ENCODE results near the gene FSTL4. TPM values are rescaled to one million over a fixed set of nuclear protein-coding genes. Genes with fewer than 3 reads are reported as not detected.

Gene FSTL4
- total and polyA plus RNA-seq, 2 experiments from 2014 or later = 1.4 to 2.8 TPM

GRCh38 chr5:133470841-133471240 is 141.5 kb downstream of the FSTL4 start:
- ATAC-seq = no peak
- no peaks in the 10 kb centered on the region for H4K20me1 ChIP-seq (replicated peaks; ENCODE audit: insufficient read depth)

GRCh38 chr5:133469846-133470245 is 142.5 kb downstream of the FSTL4 start:
- Histone ChIP-seq H3K36me3 (ENCODE audit: insufficient read depth) (no peaks in the 10 kb centered on the region), H3K27ac (ENCODE audit: low read depth) (no peak overlapping the region), H4K20me1 (replicated peaks; ENCODE audit: insufficient read depth) (no peaks in the 10 kb centered on the region), H3K27me3 (ENCODE audit: insufficient read depth) (no peaks in the 10 kb centered on the region), H3K4me2 (0 out of 2 replicates have a peak overlapping the region, but pooled peaks have one; percentile 20), H3K79me2 (replicated peaks; ENCODE audit: insufficient read depth) (no peaks in the 10 kb centered on the region), H3F3A (replicated peaks; ENCODE audit: low read depth) (no peaks in the 10 kb centered on the region), H3K4me3 (no peak overlapping the region), H2AFZ (no peak overlapping the region), H3K4me1 (ENCODE audit: insufficient read depth) (peaks cover 7% of the 10 kb centered on the region; the same call in 1 of the 2 replicates), H3K9me2 (ENCODE audit: insufficient read depth) (no peaks in the 10 kb centered on the region)
- ATAC-seq (no peak), DNase-seq (ENCODE audit: low spot score) (no peak)
- no peak for TF ChIP-seq ETS1 (IDR thresholded peaks at IDR 0.05)
- no peak for TF ChIP-seq ZNF462 (CRISPR knock-in tag; IDR thresholded peaks at IDR 0.05)
- no peak for TF ChIP-seq EZH2 (IDR thresholded peaks at IDR 0.05; ENCODE audit: low read depth, unreplicated experiment)
- no peak overlapping the region for H3K4me3 Mint-ChIP-seq
- H3K9me3 Mint-ChIP-seq = no peaks in the 10 kb centered on the region
- no peaks in the 10 kb centered on the region for H3K36me3 Mint-ChIP-seq (ENCODE audit: low read depth)
- no peak overlapping the region for H3K27ac Mint-ChIP-seq
- H3K4me1 Mint-ChIP-seq = peaks cover 18% of the 10 kb centered on the region
- peaks cover 4% of the 10 kb centered on the region for H3K27me3 Mint-ChIP-seq (ENCODE audit: insufficient read depth, low read depth, poor library complexity)

More at GRCh38 chr5:133470841-133471240, 141.5 kb downstream of the FSTL4 start:
- H3K27me3 Mint-ChIP-seq (ENCODE audit: insufficient read depth, low read depth, poor library complexity) = peaks cover 5% of the 10 kb centered on the region
- no peak for DNase-seq (ENCODE audit: low spot score)
- no peak overlapping the region for H3K4me3 Mint-ChIP-seq
- Histone ChIP-seq H3K4me3 (no peak overlapping the region), H3F3A (replicated peaks; ENCODE audit: low read depth) (no peaks in the 10 kb centered on the region), H2AFZ (no peak overlapping the region), H3K27ac (ENCODE audit: low read depth) (no peak overlapping the region), H3K36me3 (ENCODE audit: insufficient read depth) (no peaks in the 10 kb centered on the region), H3K79me2 (replicated peaks; ENCODE audit: insufficient read depth) (no peaks in the 10 kb centered on the region), H3K9me2 (ENCODE audit: insufficient read depth) (no peaks in the 10 kb centered on the region), H3K4me2 (no peak overlapping the region), H3K4me1 (ENCODE audit: insufficient read depth) (peaks cover 7% of the 10 kb centered on the region; the same call in 1 of the 2 replicates), H3K27me3 (ENCODE audit: insufficient read depth) (no peaks in the 10 kb centered on the region)
- H3K4me1 Mint-ChIP-seq = peaks cover 18% of the 10 kb centered on the region
- no peak for TF ChIP-seq ETS1 (IDR thresholded peaks at IDR 0.05)
- no peak overlapping the region for H3K27ac Mint-ChIP-seq
- H3K36me3 Mint-ChIP-seq (ENCODE audit: low read depth) = no peaks in the 10 kb centered on the region
- H3K9me3 Mint-ChIP-seq = no peaks in the 10 kb centered on the region
